ENCODE results near the gene TNRC6C.
"Not testable (repeated sequence)": the region's sequence is repeated elsewhere in the genome, so short reads cannot be mapped to it uniquely, and the experiment has no call there.

The TNRC6C gene

GRCh38 chr17:78127239-78127887, 168.9 kb downstream of the TNRC6C start:
- DNase-seq, result peak in 1 of 2 donors; percentile 65

GRCh38 chr17:78127888-78128550, 169.5 kb downstream of the TNRC6C start:
- no peak for DNase-seq

GRCh38 chr17:78128551-78129350, 170.2 kb downstream of the TNRC6C start, which contains the start of gene TMC6:
Gene TMC6, minus strand, starts transcription at chr17:78128755. Its CDS starts 1,923 bp downstream, at chr17:78126832.
- peak; percentile 69 to 78 for DNase-seq

- no peak for DNase-seq
Observed at GRCh38 chr17:78129351-78130089, 171.0 kb downstream of the TNRC6C start.

- no peak for DNase-seq
Observed at GRCh38 chr17:78130090-78130436, 171.6 kb downstream of the TNRC6C start.

GRCh38 chr17:78130437-78131101, 172.1 kb downstream of the TNRC6C start, which contains the start of gene TMC8:
Gene TMC8, plus strand, starts transcription at chr17:78130771. Its CDS starts 818 bp downstream, at chr17:78131589.
- peak in 1 of 2 donors; percentile 66 for DNase-seq

- DNase-seq, result peak; percentile 54 to 80
Observed at GRCh38 chr17:78131172-78132083, 172.9 kb downstream of the TNRC6C start.

- peak; percentile 58 to 81 for DNase-seq
Observed at GRCh38 chr17:78132084-78132676, 173.7 kb downstream of the TNRC6C start.

- DNase-seq, result no peak
Observed at GRCh38 chr17:78132767-78133178, 174.3 kb downstream of the TNRC6C start.

GRCh38 chr17:78133179-78133951, 174.9 kb downstream of the TNRC6C start:
- DNase-seq, result no peak

- peak; percentile 76 for DNase-seq
Observed at GRCh38 chr17:78133971-78134898, 175.7 kb downstream of the TNRC6C start.

- DNase-seq, result no peak
Observed at GRCh38 chr17:78134899-78135385, 176.4 kb downstream of the TNRC6C start.

GRCh38 chr17:78135858-78136500, 177.5 kb downstream of the TNRC6C start:
- no peak for DNase-seq

- no peak for DNase-seq
Observed at GRCh38 chr17:78137392-78138203, 179.1 kb downstream of the TNRC6C start.

- no peak for DNase-seq
Observed at GRCh38 chr17:78138204-78139060, 179.9 kb downstream of the TNRC6C start.

- DNase-seq, result not testable (repeated sequence)
Observed at GRCh38 chr17:78139861-78140168, 181.3 kb downstream of the TNRC6C start.

All from activated CD4-positive, alpha-beta T cell treated with anti-CD3 and anti-CD28 coated beads for 4 hours (primary cell).